ENCODE data around the gene AQR. TPM values are rescaled to one million over a fixed set of nuclear protein-coding genes. Genes with fewer than 3 reads are reported as not detected.
"Not testable (repeated sequence)": the region's sequence is repeated elsewhere in the genome, so short reads cannot be mapped to it uniquely, and the experiment has no call there.

AQR gene
- total RNA-seq, 1 donor from 2014 or later: 38.0 TPM

GRCh38 chr15:34976743-34977142, 7.2 kb upstream of the AQR start:
- DNase-seq (ENCODE audit: extremely low spot score, unreplicated experiment): no peak
- H3K36me3 Mint-ChIP-seq: peaks cover 9% of the 10 kb centered on the region
- no peaks in the 10 kb centered on the region for H3K27me3 Mint-ChIP-seq
- no peaks in the 10 kb centered on the region for H3K9me3 Mint-ChIP-seq
- TF ChIP-seq CTCF (conservative IDR thresholded peaks at IDR 0.05): no peak
- no peak overlapping the region for H3K4me3 Mint-ChIP-seq
- H3K27ac Mint-ChIP-seq: no peak overlapping the region
- H3K4me1 Mint-ChIP-seq (ENCODE audit: unreplicated experiment): no peaks in the 10 kb centered on the region

- H3K36me3 Mint-ChIP-seq: peaks cover 8% of the 10 kb centered on the region
- H3K4me1 Mint-ChIP-seq (ENCODE audit: unreplicated experiment): no peaks in the 10 kb centered on the region
- H3K9me3 Mint-ChIP-seq: no peaks in the 10 kb centered on the region
- DNase-seq (ENCODE audit: extremely low spot score, unreplicated experiment): no peak
- H3K27ac Mint-ChIP-seq: no peak overlapping the region
- TF ChIP-seq CTCF (conservative IDR thresholded peaks at IDR 0.05): no peak
- H3K27me3 Mint-ChIP-seq: no peaks in the 10 kb centered on the region
- H3K4me3 Mint-ChIP-seq: no peak overlapping the region
Observed at GRCh38 chr15:34976073-34976472, 6.5 kb upstream of the AQR start.

GRCh38 chr15:34973512-34973911, 4.0 kb upstream of the AQR start:
- H3K36me3 Mint-ChIP-seq: peaks cover 13% of the 10 kb centered on the region
- no peak overlapping the region for H3K4me3 Mint-ChIP-seq
- TF ChIP-seq CTCF (conservative IDR thresholded peaks at IDR 0.05): no peak
- H3K27me3 Mint-ChIP-seq: no peaks in the 10 kb centered on the region
- no peaks in the 10 kb centered on the region for H3K9me3 Mint-ChIP-seq
- H3K4me1 Mint-ChIP-seq (ENCODE audit: unreplicated experiment): peaks cover 10% of the 10 kb centered on the region
- DNase-seq (ENCODE audit: extremely low spot score, unreplicated experiment): no peak
- H3K27ac Mint-ChIP-seq: no peak overlapping the region

GRCh38 chr15:34970098-34970643, 629 bp upstream of the AQR start:
- H3K4me3 Mint-ChIP-seq: peak overlapping the region; percentile 100
- H3K27ac Mint-ChIP-seq: peak overlapping the region; percentile 96
- not testable (repeated sequence) for H3K27me3 Mint-ChIP-seq

GRCh38 chr15:34964277-34964676, 5.3 kb downstream of the AQR start:
- Mint-ChIP-seq H3K27ac (no peak overlapping the region), H3K27me3 (no peaks in the 10 kb centered on the region), H3K36me3 (peaks cover 20% of the 10 kb centered on the region), H3K9me3 (no peaks in the 10 kb centered on the region), H3K4me1 (ENCODE audit: unreplicated experiment) (peaks cover 10% of the 10 kb centered on the region), H3K4me3 (no peak overlapping the region)
- no peak for DNase-seq (ENCODE audit: extremely low spot score, unreplicated experiment)
- no peak for TF ChIP-seq CTCF (conservative IDR thresholded peaks at IDR 0.05)

More at GRCh38 chr15:34970098-34970643, 629 bp upstream of the AQR start:
- DNase-seq (ENCODE audit: extremely low spot score, unreplicated experiment); H3K9me3 Mint-ChIP-seq; H3K36me3 Mint-ChIP-seq: not testable (repeated sequence)
- peaks cover 16% of the 10 kb centered on the region for H3K4me1 Mint-ChIP-seq (ENCODE audit: unreplicated experiment)

GRCh38 chr15:34953851-34954250, 15.7 kb downstream of the AQR start:
- Mint-ChIP-seq H3K9me3 (no peaks in the 10 kb centered on the region), H3K27ac (no peak overlapping the region), H3K36me3 (peaks cover 23% of the 10 kb centered on the region), H3K27me3 (no peaks in the 10 kb centered on the region), H3K4me1 (ENCODE audit: unreplicated experiment) (no peaks in the 10 kb centered on the region), H3K4me3 (no peak overlapping the region)
- TF ChIP-seq CTCF (conservative IDR thresholded peaks at IDR 0.05): no peak
- DNase-seq (ENCODE audit: extremely low spot score, unreplicated experiment): no peak

Measured in type B pancreatic cell (in vitro differentiated cells).